GM12878 (cell line): ENCODE measurements around the gene ETNPPL. TPM values are rescaled to one million over a fixed set of nuclear protein-coding genes. Genes with fewer than 3 reads are reported as not detected.

Experiments used
- ATAC-seq: fragments of 200-7000 bp; cut with Tn5 transposase; 3 replicates; pipeline ENCODE4 v1.9.1; 2020; ENCODE audit warnings: mild to moderate bottlenecking, moderate library complexity
- BruUV-seq: library from RNA; stranded (reverse); fragments of 400-500 nt; replicated peaks from 2 replicates; lab custom pipeline; 2021; lab: Mats Ljungman, UMichigan
- CTCF ChIA-PET: fragments of 300-600 bp; sonication (Branson Sonifier 250); formaldehyde crosslinking; extraction: SDS; loops from one replicate; lab custom pipeline; 2021; ENCODE audit warnings: inconsistent platforms; lab: Yijun Ruan, JAX
- POLR2A ChIA-PET: fragments of 350-600 bp; formaldehyde crosslinking; extraction: SDS; loops from one replicate; lab custom pipeline; 2021; ENCODE audit warnings: inconsistent platforms; lab: Charles Lee
- RAD21 ChIA-PET: fragments of 300-600 bp; sonication (Branson Sonifier 250); formaldehyde crosslinking; loops from one replicate; lab custom pipeline; 2023; ENCODE audit warnings: antibody characterized with exemption; ENCODE audit not compliant: unreplicated experiment; lab: Charles Lee
- SMC1A ChIA-PET: fragments of 300-600 bp; sonication (Branson Sonifier 250); formaldehyde crosslinking; loops from one replicate; lab custom pipeline; 2023; ENCODE audit not compliant: unreplicated experiment, uncharacterized antibody; lab: Charles Lee
- DNase-seq: peaks from one replicate; pipeline ENCODE4 v3.0.0-alpha.2; 2011; ENCODE audit warnings: low read depth, low spot score
- FAIRE-seq: peaks from 3 replicates; lab custom pipeline; 2011; peaks lifted over from hg19 to GRCh38; lab: Jason Lieb, UNC
- H2AFZ ChIP-seq: 2 replicates; pipeline ENCODE4 v1.6.0; 2011; ENCODE audit warnings: low read depth, low read length, control low read depth; ENCODE audit not compliant: control insufficient read depth
- H3K27ac ChIP-seq: 2 replicates; pipeline ENCODE4 v1.5.1; 2011; ENCODE audit warnings: control low read depth; ENCODE audit not compliant: control insufficient read depth, insufficient read depth
- H3K27me3 ChIP-seq, 2 experiments: replicated peaks in 1 of 2; 2 replicates each; pipeline versions ENCODE4 v1.6.0 to v1.6.1; 2011; ENCODE audit warnings: low read length in 1 of 2; ENCODE audit not compliant: control insufficient read depth in 2 of 2, insufficient read depth in 2 of 2
- H3K36me3 ChIP-seq, 2 experiments: 2 replicates each; pipeline ENCODE4 v1.5.1; 2011; ENCODE audit warnings: low read length in 1 of 2; ENCODE audit not compliant: control insufficient read depth in 2 of 2, insufficient read depth in 2 of 2
- H3K4me1 ChIP-seq: 2 replicates; pipeline ENCODE4 v1.6.1; 2011; ENCODE audit warnings: mild to moderate bottlenecking, low read length, moderate library complexity, mixed read lengths; ENCODE audit not compliant: control insufficient read depth, insufficient read depth
- H3K4me2 ChIP-seq: 2 replicates; pipeline ENCODE4 v1.6.0; 2011; ENCODE audit warnings: control low read depth; ENCODE audit not compliant: control insufficient read depth, insufficient read depth
- H3K4me3 ChIP-seq: fragments of 200-600 bp; sonication (generic); 2 replicates; pipeline ENCODE4 v1.5.1; 2016
- H3K79me2 ChIP-seq: 2 replicates; pipeline ENCODE4 v1.6.0; 2011; ENCODE audit warnings: low read length; ENCODE audit not compliant: control insufficient read depth, insufficient read depth
- H3K9ac ChIP-seq: 2 replicates; pipeline ENCODE4 v1.8.0; 2011; ENCODE audit warnings: low read length, control low read depth, mixed read lengths; ENCODE audit not compliant: control insufficient read depth, insufficient read depth
- H3K9me3 ChIP-seq: replicated peaks from 3 replicates; pipeline ENCODE4 v1.5.1; 2011; ENCODE audit warnings: mild to moderate bottlenecking, low read length; ENCODE audit not compliant: control insufficient read depth, insufficient read depth
- H4K20me1 ChIP-seq: 2 replicates; pipeline ENCODE4 v1.6.0; 2011; ENCODE audit not compliant: control insufficient read depth, insufficient read depth
- CREB1 ChIP-seq: IDR thresholded peaks from 2 replicates; pipeline ENCODE4 v1.6.1; 2012; ENCODE audit warnings: low read depth, mild to moderate bottlenecking, inconsistent platforms
- MEF2B ChIP-seq: fragments of 450-650 bp; IDR thresholded peaks from 2 replicates; pipeline ENCODE4 v1.6.1; 2018; ENCODE audit warnings: mild to moderate bottlenecking, moderate library complexity; ENCODE audit not compliant: partially characterized antibody, poor library complexity, severe bottlenecking
- MYC ChIP-seq: IDR thresholded peaks from 2 replicates; pipeline ENCODE4 v1.6.1; 2011; ENCODE audit warnings: mild to moderate bottlenecking, low read length, moderate library complexity, inconsistent platforms; ENCODE audit not compliant: insufficient read depth, insufficient replicate concordance, insufficient read length, severe bottlenecking
- RAD51 ChIP-seq: fragments of 450-650 bp; IDR thresholded peaks from 2 replicates; pipeline ENCODE4 v1.6.1; 2016; ENCODE audit warnings: moderate library complexity, mild to moderate bottlenecking, inconsistent platforms
- ZNF217 ChIP-seq: fragments of 450-650 bp; IDR thresholded peaks from 2 replicates; pipeline ENCODE4 v1.6.1; 2017; ENCODE audit warnings: antibody characterized with exemption, mild to moderate bottlenecking
- WGBS: methylation state at CpG from one replicate; pipeline ENCODE4 v1.1.6; 2016; ENCODE audit warnings: low lambda C conversion rate; ENCODE audit not compliant: insufficient replicate concordance, insufficient coverage; ENCODE audit errors: missing lambda C conversion rate; 5-methylcytosine and 5-hydroxymethylcytosine counted together
- in situ Hi-C: fragments of 300-500 bp; cut with MboI; formaldehyde crosslinking; loops from 9 replicates; pipeline ENCODE4 v1.14.3; 2018; ENCODE audit warnings: mixed read lengths
- intact Hi-C: fragments of 100-400 bp; cut with micrococcal nuclease; formaldehyde crosslinking; loops from one replicate; pipeline ENCODE4 v1.14.2; 2022; ENCODE audit not compliant: unreplicated experiment
- polyA plus RNA-seq, 11 experiments: library from polyadenylated mRNA; depleted of rRNA in 4 of 11; unstranded in 6 of 11; stranded (reverse) in 5 of 11; fragments of >200 nt; fragmentation: Nextera tagmentation in 4 of 11; fragmentation: Illumina TruSeq in 1 of 11; extraction: Ambion mirVana in 4 of 11; extraction: Trizol in 1 of 11; gene quantifications; 1 replicate in 1 of 11; 2 replicates in 10 of 11; pipeline versions ENCODE4 v1.2.1 to v1.2.3, GENCODE V29; 2011 to 2016; ENCODE audit warnings: inconsistent platforms in 2 of 11, missing spikeins in 2 of 11, low read depth in 1 of 11
- total RNA-seq, 4 experiments: library from RNA; depleted of rRNA in 3 of 4; stranded (reverse); fragments of >200 nt in 3 of 4; fragmentation: Illumina TruSeq in 1 of 4; extraction: Trizol in 1 of 4; gene quantifications; 2 replicates each; pipeline versions ENCODE4 v1.2.1 to v1.2.3, GENCODE V29; 2013 to 2021

ETNPPL gene
- total and polyA plus RNA-seq, 10 of the 15 experiments (the other 5 are each of a cell fraction or from before 2014, with no cell fraction given): not detected

- Histone ChIP-seq H3K79me2 (no peaks in the 10 kb centered on the region), H2AFZ (no peak overlapping the region), H4K20me1 (no peaks in the 10 kb centered on the region), H3K27ac (no peak overlapping the region), H3K4me3 (no peak overlapping the region), H3K4me2 (no peak overlapping the region), H3K4me1 (no peaks in the 10 kb centered on the region), H3K27me3 (no peaks in the 10 kb centered on the region), H3K9me3 (no peaks in the 10 kb centered on the region), H3K9ac (no peak overlapping the region), H3K36me3 (no peaks in the 10 kb centered on the region)
- WGBS: 0% methylated on average over 2 of the region's 2 CpGs
- ATAC-seq (no peak), FAIRE-seq (no peak), DNase-seq (no peak)
- ChIA-PET POLR2A (no interaction called here), RAD21 (no interaction called here), SMC1A (no interaction called here), CTCF (no interaction called here)
- intact Hi-C loops: no loop called here
- TF ChIP-seq MYC (no peak), ZNF217 (no peak), MEF2B (no peak)
- no TSS peak for BruUV-seq
- in situ Hi-C loops: no loop called here
These were observed 14.5 kb upstream of the ETNPPL start for GRCh38 chr4:108777388-108777787.

DNA sequence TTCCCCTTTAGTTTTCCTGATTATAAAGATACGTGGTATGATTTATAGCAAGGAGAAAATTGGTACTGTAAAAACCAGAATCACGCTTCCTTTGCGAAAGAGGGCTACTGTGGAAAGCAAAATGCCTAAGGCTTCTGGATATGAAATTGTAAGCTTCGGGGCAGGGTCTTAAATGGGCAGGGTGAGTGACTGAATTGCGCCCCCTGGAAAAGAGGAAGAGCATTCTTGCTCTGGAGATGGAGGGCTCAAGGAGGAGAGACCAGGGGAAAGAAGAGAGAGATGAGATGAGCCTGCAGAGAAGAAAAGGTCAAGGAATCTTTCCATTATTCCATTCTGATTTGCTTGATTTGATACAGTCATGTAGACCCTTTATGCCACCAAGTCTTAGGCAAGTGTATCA, 13.1 kb upstream of the ETNPPL start:
- H2AFZ ChIP-seq: no peak overlapping the region
- BruUV-seq: no TSS peak
- no peaks in the 10 kb centered on the region for H3K9me3 ChIP-seq
- H3K36me3 ChIP-seq: no peaks in the 10 kb centered on the region
- WGBS: 17% methylated on average over 5 of the region's 5 CpGs
- ChIA-PET POLR2A (no interaction called here), RAD21 (no interaction called here), CTCF (no interaction called here), SMC1A (no interaction called here)
- no peaks in the 10 kb centered on the region for H3K27me3 ChIP-seq
- H3K4me1 ChIP-seq: no peaks in the 10 kb centered on the region
- FAIRE-seq (no peak), DNase-seq (no peak), ATAC-seq (no peak)
- H3K27ac ChIP-seq: no peak overlapping the region
- no peak overlapping the region for H3K4me3 ChIP-seq
- no peak overlapping the region for H3K9ac ChIP-seq
- in situ Hi-C loops: no loop called here
- no peak overlapping the region for H3K4me2 ChIP-seq
- H4K20me1 ChIP-seq: no peaks in the 10 kb centered on the region
- TF ChIP-seq CREB1 (no peak), RAD51 (no peak)
- no peaks in the 10 kb centered on the region for H3K79me2 ChIP-seq
- intact Hi-C loops: no loop called here
